MM.1S (cell line): ENCODE data around the gene DDOST.

Source experiments
- DNase-seq: peaks from one replicate; pipeline ENCODE4 v3.0.0-alpha.2; 2015
- H2AFZ ChIP-seq: fragments of 300-600 bp; sonication (generic); 2 replicates; pipeline ENCODE4 v1.6.0; 2016; ENCODE audit warnings: antibody characterized with exemption, low read length
- H3F3A ChIP-seq: fragments of 300-600 bp; sonication (generic); 2 replicates; pipeline ENCODE4 v1.6.1; 2016; ENCODE audit warnings: mild to moderate bottlenecking, antibody characterized with exemption, low read length, moderate library complexity, mixed read lengths; ENCODE audit not compliant: insufficient read depth
- H3K27ac ChIP-seq: fragments of 300-600 bp; sonication (generic); 2 replicates; pipeline ENCODE4 v1.5.1; 2016; ENCODE audit warnings: mild to moderate bottlenecking, low read length
- H3K27me3 ChIP-seq: fragments of 300-600 bp; sonication (generic); replicated peaks from 2 replicates; pipeline ENCODE4 v1.6.0; 2016; ENCODE audit warnings: low read length; ENCODE audit not compliant: insufficient read depth
- H3K36me3 ChIP-seq: fragments of 300-600 bp; sonication (generic); replicated peaks from 2 replicates; pipeline ENCODE4 v1.6.1; 2016; ENCODE audit warnings: mild to moderate bottlenecking, low read length, mixed read lengths; ENCODE audit not compliant: insufficient read depth
- H3K4me1 ChIP-seq: fragments of 300-600 bp; sonication (generic); 2 replicates; pipeline ENCODE4 v1.6.1; 2016; ENCODE audit warnings: low read length, mixed read lengths
- H3K4me2 ChIP-seq: fragments of 300-600 bp; sonication (generic); 2 replicates; pipeline ENCODE4 v1.6.0; 2016; ENCODE audit warnings: low read depth, low read length
- H3K4me3 ChIP-seq: fragments of 300-600 bp; sonication (generic); 2 replicates; pipeline ENCODE4 v1.5.1; 2016; ENCODE audit warnings: low read length, mixed read lengths
- H3K79me2 ChIP-seq: fragments of 300-600 bp; sonication (generic); 2 replicates; pipeline ENCODE4 v1.6.1; 2016; ENCODE audit warnings: mixed run types, low read length, mixed read lengths
- H3K9ac ChIP-seq: fragments of 300-600 bp; sonication (generic); 2 replicates; pipeline ENCODE4 v1.6.1; 2016; ENCODE audit warnings: low read length, mixed read lengths
- H3K9me2 ChIP-seq: fragments of 300-600 bp; sonication (generic); replicated peaks from 2 replicates; pipeline ENCODE4 v1.6.1; 2016; ENCODE audit warnings: mild to moderate bottlenecking, low read length, mixed read lengths; ENCODE audit not compliant: insufficient read depth
- H3K9me3 ChIP-seq: fragments of 300-600 bp; sonication (generic); replicated peaks from 2 replicates; pipeline ENCODE4 v1.6.1; 2016; ENCODE audit warnings: mild to moderate bottlenecking, low read length, mixed read lengths; ENCODE audit not compliant: insufficient read depth
- H4K20me1 ChIP-seq: fragments of 300-600 bp; sonication (generic); 2 replicates; pipeline ENCODE4 v1.6.1; 2016; ENCODE audit warnings: mild to moderate bottlenecking, low read length, moderate library complexity, mixed read lengths; ENCODE audit not compliant: insufficient read depth
- EZH2 ChIP-seq: fragments of 300-600 bp; sonication (generic); optimal IDR thresholded peaks from 2 replicates; pipeline ENCODE3; 2017; ENCODE audit warnings: low read depth, mild to moderate bottlenecking, antibody characterized with exemption, low read length, mixed read lengths
- EZH2phosphoT487 ChIP-seq: fragments of 300-600 bp; sonication (generic); IDR thresholded peaks from 2 replicates; pipeline ENCODE4 v1.6.1; 2018; ENCODE audit warnings: antibody characterized with exemption, low read length
- TF ChIP-seq, protein P1 (sequence below): fragments of 300-600 bp; sonication (generic); IDR thresholded peaks from 2 replicates; pipeline ENCODE4 v1.5.1; 2016; ENCODE audit warnings: antibody characterized with exemption, low read length, mixed read lengths

DDOST gene

GRCh38 chr1:20648946-20649345 is 12.2 kb downstream of the DDOST start:
- Histone ChIP-seq H3K36me3 (peaks cover 4% of the 10 kb centered on the region; the same call in 1 of the 2 replicates), H3K4me1 (no peaks in the 10 kb centered on the region), H3K4me2 (no peak overlapping the region), H3K9me3 (no peaks in the 10 kb centered on the region), H3K27ac (no peak overlapping the region), H2AFZ (no peak overlapping the region), H3F3A (no peaks in the 10 kb centered on the region), H3K9ac (no peak overlapping the region), H3K9me2 (no peaks in the 10 kb centered on the region), H3K4me3 (no peak overlapping the region), H3K27me3 (no peaks in the 10 kb centered on the region), H3K79me2 (no peaks in the 10 kb centered on the region), H4K20me1 (no peaks in the 10 kb centered on the region)
- DNase-seq = no peak
- no peak for TF ChIP-seq EZH2phosphoT487
- TF ChIP-seq, protein P1, sequence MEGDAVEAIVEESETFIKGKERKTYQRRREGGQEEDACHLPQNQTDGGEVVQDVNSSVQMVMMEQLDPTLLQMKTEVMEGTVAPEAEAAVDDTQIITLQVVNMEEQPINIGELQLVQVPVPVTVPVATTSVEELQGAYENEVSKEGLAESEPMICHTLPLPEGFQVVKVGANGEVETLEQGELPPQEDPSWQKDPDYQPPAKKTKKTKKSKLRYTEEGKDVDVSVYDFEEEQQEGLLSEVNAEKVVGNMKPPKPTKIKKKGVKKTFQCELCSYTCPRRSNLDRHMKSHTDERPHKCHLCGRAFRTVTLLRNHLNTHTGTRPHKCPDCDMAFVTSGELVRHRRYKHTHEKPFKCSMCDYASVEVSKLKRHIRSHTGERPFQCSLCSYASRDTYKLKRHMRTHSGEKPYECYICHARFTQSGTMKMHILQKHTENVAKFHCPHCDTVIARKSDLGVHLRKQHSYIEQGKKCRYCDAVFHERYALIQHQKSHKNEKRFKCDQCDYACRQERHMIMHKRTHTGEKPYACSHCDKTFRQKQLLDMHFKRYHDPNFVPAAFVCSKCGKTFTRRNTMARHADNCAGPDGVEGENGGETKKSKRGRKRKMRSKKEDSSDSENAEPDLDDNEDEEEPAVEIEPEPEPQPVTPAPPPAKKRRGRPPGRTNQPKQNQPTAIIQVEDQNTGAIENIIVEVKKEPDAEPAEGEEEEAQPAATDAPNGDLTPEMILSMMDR = no peak
- TF ChIP-seq EZH2 = no peak

GRCh38 chr1:20648438-20648837 is 12.7 kb downstream of the DDOST start:
- TF ChIP-seq, protein P1 = no peak
- TF ChIP-seq EZH2 = no peak
- no peak for TF ChIP-seq EZH2phosphoT487
- Histone ChIP-seq H3K9ac (no peak overlapping the region), H3K4me1 (no peaks in the 10 kb centered on the region), H2AFZ (no peak overlapping the region), H4K20me1 (no peaks in the 10 kb centered on the region), H3K4me3 (no peak overlapping the region), H3K27ac (no peak overlapping the region), H3K9me3 (no peaks in the 10 kb centered on the region), H3F3A (no peaks in the 10 kb centered on the region), H3K27me3 (no peaks in the 10 kb centered on the region), H3K79me2 (no peaks in the 10 kb centered on the region), H3K36me3 (peaks cover 4% of the 10 kb centered on the region; the same call in 1 of the 2 replicates), H3K9me2 (no peaks in the 10 kb centered on the region), H3K4me2 (no peak overlapping the region)
- no peak for DNase-seq

GRCh38 chr1:20645414-20645813 is 15.8 kb downstream of the DDOST start:
- no peaks in the 10 kb centered on the region for H4K20me1 ChIP-seq

More at GRCh38 chr1:20645414-20645813, 15.8 kb downstream of the DDOST start:
- Histone ChIP-seq H3K27me3 (no peaks in the 10 kb centered on the region), H3F3A (no peaks in the 10 kb centered on the region), H3K36me3 (no peaks in the 10 kb centered on the region), H3K4me1 (no peaks in the 10 kb centered on the region), H3K9me3 (no peaks in the 10 kb centered on the region), H3K4me2 (no peak overlapping the region), H3K9me2 (no peaks in the 10 kb centered on the region), H3K79me2 (no peaks in the 10 kb centered on the region), H3K9ac (no peak overlapping the region), H3K4me3 (no peak overlapping the region), H3K27ac (no peak overlapping the region), H2AFZ (no peak overlapping the region)
- no peak for DNase-seq
- TF ChIP-seq EZH2 (no peak), EZH2phosphoT487 (no peak)
- TF ChIP-seq, protein P1 = no peak
